ENCODE results near the gene TAPT1. TPM values are rescaled to one million over a fixed set of nuclear protein-coding genes. Genes with fewer than 3 reads are reported as not detected.

Gene TAPT1
- total and polyA plus RNA-seq, 2 of the 13 experiments (the other 11 are each of a cell fraction or from before 2014, with no cell fraction given) = 24.5 to 25.3 TPM

GRCh38 chr4:16129336-16129735 lies 96.9 kb downstream of the TAPT1 start (continued):
- TF ChIP-seq ZNF318 (CRISPR knock-in tag; IDR thresholded peaks at IDR 0.05) = no peak
- TF ChIP-seq CBX1 (IDR thresholded peaks at IDR 0.05; ENCODE audit: low read depth) = no peak
- no peak for TF ChIP-seq ZNF414 (CRISPR knock-in tag; IDR thresholded peaks at IDR 0.05)
- TF ChIP-seq ZNF354B (CRISPR knock-in tag; IDR thresholded peaks at IDR 0.05) = no peak
- TF ChIP-seq TOPORS (CRISPR knock-in tag; IDR thresholded peaks at IDR 0.05) = no peak
- no peak for TF ChIP-seq GATAD1 (CRISPR knock-in tag; IDR thresholded peaks at IDR 0.05)
- no peak for TF ChIP-seq ZNF12 (CRISPR knock-in tag; IDR thresholded peaks at IDR 0.05)
- no peak for TF ChIP-seq BRF2 (CRISPR knock-in tag; IDR thresholded peaks at IDR 0.05)
- no peak for TF ChIP-seq ZNF780A (CRISPR knock-in tag; IDR thresholded peaks at IDR 0.05)
- TF ChIP-seq ZC3H4 (CRISPR knock-in tag; IDR thresholded peaks at IDR 0.05; ENCODE audit: borderline replicate concordance) = no peak
- no peak for TF ChIP-seq XRCC5 (optimal IDR thresholded peaks at IDR 0.05; ENCODE audit: low read length)
- no peak for TF ChIP-seq ZNF629 (CRISPR knock-in tag; conservative IDR thresholded peaks at IDR 0.05)
- TF ChIP-seq ZNF383 (CRISPR knock-in tag; IDR thresholded peaks at IDR 0.05; ENCODE audit: borderline replicate concordance) = no peak
- no peak for TF ChIP-seq ZBTB8A (CRISPR knock-in tag; IDR thresholded peaks at IDR 0.05; ENCODE audit: borderline replicate concordance, low read depth)
- no peak for TF ChIP-seq ZNF513 (CRISPR knock-in tag; conservative IDR thresholded peaks at IDR 0.05)
- no peak for TF ChIP-seq ISX (CRISPR knock-in tag; conservative IDR thresholded peaks at IDR 0.05)
- TF ChIP-seq BCL6 (CRISPR knock-in tag; IDR thresholded peaks at IDR 0.05) = peak; percentile 71
- peak; percentile 96 for TF ChIP-seq FOXP4 (CRISPR knock-in tag; IDR thresholded peaks at IDR 0.05)

Data from HepG2 (cell line).